Vagina (tissue), 2 donors: ENCODE measurements around the gene IFT27.

Experiments
- POLR2A ChIP-seq, 2 donors: fragments of 450-650 bp; IDR thresholded peaks; one replicate each; pipeline ENCODE4 v1.6.1; 2017; ENCODE audit warnings: antibody characterized with exemption in 2 of 2, mild to moderate bottlenecking in 2 of 2, moderate library complexity in 2 of 2
- TF ChIP-seq, protein P1 (sequence below), 3 experiments: fragments of 450-650 bp in 2 of 3; fragments of 200-600 bp in 1 of 3; sonication (generic) in 1 of 3; IDR thresholded peaks; one replicate each; pipeline ENCODE4 v1.5.1; 2017 to 2019; ENCODE audit warnings: antibody characterized with exemption in 3 of 3, mild to moderate bottlenecking in 2 of 3, moderate library complexity in 2 of 3

DNA sequence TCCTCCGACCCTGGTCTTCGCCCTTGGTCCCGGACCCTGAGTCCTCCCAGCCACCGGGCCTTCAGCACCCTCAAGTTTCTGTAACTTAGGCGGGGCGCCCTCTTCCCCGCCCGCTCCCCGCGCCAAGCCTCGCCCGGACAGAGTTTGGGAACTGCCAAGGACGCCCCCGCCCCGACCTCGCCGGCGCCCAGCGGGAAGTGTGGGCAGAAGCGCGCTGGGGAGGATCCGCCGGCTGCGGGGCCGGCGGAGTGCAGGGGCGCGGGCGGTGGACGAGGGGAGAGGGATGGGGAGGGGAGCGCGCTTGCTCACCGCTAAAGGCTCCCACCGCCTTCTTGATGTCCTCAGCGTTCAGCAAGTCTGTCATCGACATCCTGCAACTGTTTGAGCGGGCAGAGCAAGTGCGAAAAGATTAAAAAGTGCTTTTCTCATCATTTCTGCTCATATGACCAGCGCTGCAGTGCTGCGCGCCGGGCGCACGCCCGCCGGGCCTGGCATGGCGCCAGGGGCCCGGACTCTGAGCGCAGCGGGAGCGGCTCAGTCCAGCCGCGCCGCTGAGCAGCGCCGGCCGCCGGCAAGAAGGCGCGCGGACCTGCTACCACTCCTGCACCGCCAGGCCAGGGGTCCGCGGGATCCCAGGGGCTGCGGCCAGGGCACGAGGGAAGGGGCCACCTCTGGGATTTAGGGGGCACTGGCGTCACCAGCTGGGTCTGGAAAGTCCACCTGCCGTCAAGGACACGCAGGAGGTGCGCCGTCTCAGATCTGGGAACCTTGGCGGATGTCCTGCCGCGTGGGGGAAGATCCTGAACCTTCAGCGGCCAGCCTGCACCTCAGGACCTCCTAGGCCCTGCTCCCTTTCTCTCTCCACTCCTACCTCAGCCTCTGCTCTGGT, 41.0 kb upstream of the IFT27 start, which contains the start of gene PVALB:
- no peak for TF ChIP-seq POLR2A (IDR thresholded peaks at IDR 0.05)
- TF ChIP-seq, protein P1, sequence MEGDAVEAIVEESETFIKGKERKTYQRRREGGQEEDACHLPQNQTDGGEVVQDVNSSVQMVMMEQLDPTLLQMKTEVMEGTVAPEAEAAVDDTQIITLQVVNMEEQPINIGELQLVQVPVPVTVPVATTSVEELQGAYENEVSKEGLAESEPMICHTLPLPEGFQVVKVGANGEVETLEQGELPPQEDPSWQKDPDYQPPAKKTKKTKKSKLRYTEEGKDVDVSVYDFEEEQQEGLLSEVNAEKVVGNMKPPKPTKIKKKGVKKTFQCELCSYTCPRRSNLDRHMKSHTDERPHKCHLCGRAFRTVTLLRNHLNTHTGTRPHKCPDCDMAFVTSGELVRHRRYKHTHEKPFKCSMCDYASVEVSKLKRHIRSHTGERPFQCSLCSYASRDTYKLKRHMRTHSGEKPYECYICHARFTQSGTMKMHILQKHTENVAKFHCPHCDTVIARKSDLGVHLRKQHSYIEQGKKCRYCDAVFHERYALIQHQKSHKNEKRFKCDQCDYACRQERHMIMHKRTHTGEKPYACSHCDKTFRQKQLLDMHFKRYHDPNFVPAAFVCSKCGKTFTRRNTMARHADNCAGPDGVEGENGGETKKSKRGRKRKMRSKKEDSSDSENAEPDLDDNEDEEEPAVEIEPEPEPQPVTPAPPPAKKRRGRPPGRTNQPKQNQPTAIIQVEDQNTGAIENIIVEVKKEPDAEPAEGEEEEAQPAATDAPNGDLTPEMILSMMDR (IDR thresholded peaks at IDR 0.05), result no peak
